GM21423 (cell line): ENCODE results near the gene ZNF576.
"Not testable (repeated sequence)": the region's sequence is repeated elsewhere in the genome, so short reads cannot be mapped to it uniquely, and the experiment has no call there.

ENCODE experiments used
- ATAC-seq: cut with Tn5 transposase; IDR thresholded peaks from one replicate; pipeline ENCODE4 v1.9.1; 2021; ENCODE audit warnings: mild to moderate bottlenecking, moderate library complexity; ENCODE audit not compliant: unreplicated experiment

The ZNF576 gene

DNA sequence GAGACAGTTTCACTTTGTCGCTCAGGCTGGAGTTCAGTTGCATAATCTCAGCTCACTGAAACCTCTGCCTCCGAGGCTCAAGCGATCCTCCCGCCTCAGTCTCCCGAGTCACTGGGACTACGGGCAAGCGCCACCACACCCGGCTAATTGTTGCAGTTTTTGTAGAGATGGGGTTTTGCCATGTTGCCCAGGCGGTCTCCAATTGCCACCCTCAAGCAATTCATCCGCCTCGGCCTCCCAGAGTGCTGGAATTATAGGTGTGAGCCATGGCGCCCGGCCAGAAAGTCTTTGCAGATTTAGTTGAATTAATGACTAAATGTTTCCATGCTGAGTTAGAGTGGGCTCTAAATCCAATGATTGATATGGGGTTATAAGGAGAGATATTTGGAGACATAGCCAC lies 47.8 kb downstream of the ZNF576 start:
- ATAC-seq: no peak

DNA sequence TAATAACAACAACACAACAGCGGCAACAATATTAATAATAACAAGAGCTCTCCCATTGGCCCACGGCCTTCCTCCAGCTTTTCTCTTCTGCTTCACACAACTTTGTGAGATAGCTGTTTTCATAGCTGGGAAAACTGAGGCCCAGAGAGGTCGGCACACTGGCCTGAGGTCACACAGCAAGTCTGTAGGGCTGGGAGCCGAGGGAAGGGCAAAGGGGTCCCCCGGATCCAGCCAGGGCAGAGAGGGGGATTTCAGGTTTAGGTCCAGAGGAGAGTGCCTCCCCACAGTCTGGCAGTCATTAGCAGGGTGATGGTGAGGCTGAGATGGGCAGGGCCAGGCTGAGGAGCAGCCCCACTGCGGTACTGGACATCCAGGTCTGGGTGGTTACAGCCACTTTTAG lies 52.2 kb downstream of the ZNF576 start:
- no peak for ATAC-seq

DNA sequence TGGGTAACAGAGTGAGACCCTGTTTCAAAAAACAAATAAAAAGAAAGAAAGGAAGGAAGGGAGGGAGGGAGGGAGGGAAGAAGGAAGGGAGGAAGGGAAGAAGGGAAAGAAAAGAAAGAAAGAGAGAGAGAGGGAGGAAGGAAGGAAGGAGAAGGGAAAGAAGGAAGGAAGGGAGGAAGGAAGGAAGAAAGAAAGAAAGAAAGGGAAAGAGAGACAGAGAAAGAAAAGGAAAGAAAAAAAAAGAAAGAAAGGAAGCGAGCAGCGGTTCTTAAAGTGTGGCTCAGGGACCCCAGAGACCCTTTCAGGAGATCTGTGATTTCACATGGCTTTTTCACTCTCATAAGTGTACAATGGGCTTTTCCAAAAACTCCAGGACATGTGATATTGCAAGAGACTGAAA lies 53.1 kb downstream of the ZNF576 start:
- no peak for ATAC-seq

DNA sequence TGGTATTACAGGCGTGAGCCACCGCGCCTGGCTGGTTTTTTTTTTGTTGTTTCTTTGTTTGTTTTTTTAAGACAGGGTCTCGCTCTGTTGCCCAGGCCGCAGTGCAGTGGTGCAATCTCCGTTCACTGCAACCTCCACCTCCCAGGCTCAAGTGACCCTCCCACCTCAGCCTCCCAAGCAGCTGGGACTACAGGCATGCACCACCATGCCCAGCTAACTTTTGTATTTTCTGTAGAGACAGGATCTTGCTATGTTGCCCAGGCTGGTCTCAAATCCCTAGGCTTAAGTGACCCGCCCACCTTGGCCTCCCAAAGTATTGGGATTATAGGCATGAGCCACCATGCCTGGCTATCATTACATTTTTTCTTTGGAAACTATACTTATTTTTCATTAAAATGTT lies 53.9 kb downstream of the ZNF576 start:
- ATAC-seq: not testable (repeated sequence)
